ENCODE results near the gene MCTP1. TPM values are rescaled to one million over a fixed set of nuclear protein-coding genes. Genes with fewer than 3 reads are reported as not detected.

MCTP1 gene
- polyA plus RNA-seq, 1 donor from 2014 or later, result 1.9 TPM

DNA sequence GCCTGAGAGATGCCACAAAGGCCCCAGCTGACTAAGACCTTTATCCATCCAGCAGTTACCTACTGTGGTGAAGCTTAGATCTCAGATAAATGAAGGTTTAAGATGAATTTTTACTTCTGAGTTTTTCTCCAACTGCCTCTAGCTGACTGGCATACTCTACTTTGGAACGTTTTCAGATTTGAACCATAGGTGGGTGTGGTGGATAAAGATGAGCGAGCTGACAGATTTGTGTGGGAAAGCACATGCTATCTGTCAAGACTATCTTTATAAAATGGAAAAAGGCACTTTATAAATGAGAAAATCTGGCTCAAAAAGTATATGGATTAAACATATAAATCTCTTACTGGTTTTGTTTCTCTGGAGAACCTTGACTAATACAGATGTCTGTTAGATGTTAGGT is 160.8 kb downstream of the MCTP1 start:
- H3K9me2 ChIP-seq (ENCODE audit: insufficient read depth, low read length), result no peaks in the 10 kb centered on the region
- no peaks in the 10 kb centered on the region for H3K27me3 ChIP-seq (ENCODE audit: insufficient read depth, low read depth, low read length)
- H3K9ac ChIP-seq (ENCODE audit: low read length), result no peak overlapping the region
- no peak overlapping the region for H2AFZ ChIP-seq (ENCODE audit: low read depth, low read length)
- no peaks in the 10 kb centered on the region for H3F3A ChIP-seq (ENCODE audit: insufficient read depth, low read length, poor library complexity, severe bottlenecking)
- H3K79me2 ChIP-seq (replicated peaks; ENCODE audit: insufficient read depth, low read length), result no peaks in the 10 kb centered on the region
- H3K9me3 ChIP-seq (ENCODE audit: low read length), result no peaks in the 10 kb centered on the region
- TF ChIP-seq, protein P1, sequence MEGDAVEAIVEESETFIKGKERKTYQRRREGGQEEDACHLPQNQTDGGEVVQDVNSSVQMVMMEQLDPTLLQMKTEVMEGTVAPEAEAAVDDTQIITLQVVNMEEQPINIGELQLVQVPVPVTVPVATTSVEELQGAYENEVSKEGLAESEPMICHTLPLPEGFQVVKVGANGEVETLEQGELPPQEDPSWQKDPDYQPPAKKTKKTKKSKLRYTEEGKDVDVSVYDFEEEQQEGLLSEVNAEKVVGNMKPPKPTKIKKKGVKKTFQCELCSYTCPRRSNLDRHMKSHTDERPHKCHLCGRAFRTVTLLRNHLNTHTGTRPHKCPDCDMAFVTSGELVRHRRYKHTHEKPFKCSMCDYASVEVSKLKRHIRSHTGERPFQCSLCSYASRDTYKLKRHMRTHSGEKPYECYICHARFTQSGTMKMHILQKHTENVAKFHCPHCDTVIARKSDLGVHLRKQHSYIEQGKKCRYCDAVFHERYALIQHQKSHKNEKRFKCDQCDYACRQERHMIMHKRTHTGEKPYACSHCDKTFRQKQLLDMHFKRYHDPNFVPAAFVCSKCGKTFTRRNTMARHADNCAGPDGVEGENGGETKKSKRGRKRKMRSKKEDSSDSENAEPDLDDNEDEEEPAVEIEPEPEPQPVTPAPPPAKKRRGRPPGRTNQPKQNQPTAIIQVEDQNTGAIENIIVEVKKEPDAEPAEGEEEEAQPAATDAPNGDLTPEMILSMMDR (IDR thresholded peaks at IDR 0.05; ENCODE audit: poor library complexity, severe bottlenecking), result no peak
- no peak for TF ChIP-seq POLR2AphosphoS5 (IDR thresholded peaks at IDR 0.05)
- no peaks in the 10 kb centered on the region for H4K20me1 ChIP-seq (ENCODE audit: insufficient read depth)
- no peak overlapping the region for H3K4me2 ChIP-seq (ENCODE audit: low read length)
- no peak overlapping the region for H3K27ac ChIP-seq (ENCODE audit: low read length)
- no peaks in the 10 kb centered on the region for H3K36me3 ChIP-seq (ENCODE audit: insufficient read depth, low read length)
- H3K4me3 ChIP-seq (ENCODE audit: low read length), result no peak overlapping the region

DNA sequence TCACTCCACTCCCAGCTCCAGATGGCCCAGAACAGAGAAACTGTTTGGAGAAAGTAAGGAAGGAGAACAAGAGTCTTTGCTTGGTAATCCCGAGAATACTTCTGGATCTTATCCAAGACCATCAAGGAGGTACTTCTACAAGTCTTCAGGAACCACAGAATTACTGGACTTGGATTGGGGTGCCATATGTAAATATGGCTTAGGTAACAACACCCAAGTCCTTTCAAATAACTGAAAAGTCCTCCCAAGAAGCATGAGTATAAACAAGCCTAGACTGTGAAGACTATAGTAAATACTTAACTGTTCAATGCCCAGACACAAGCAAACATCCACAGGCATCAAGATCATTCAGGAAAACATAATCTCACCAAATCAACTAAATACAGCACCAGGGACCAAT is 170.0 kb downstream of the MCTP1 start:
- no peaks in the 10 kb centered on the region for H4K20me1 ChIP-seq (ENCODE audit: insufficient read depth)
- H2AFZ ChIP-seq (ENCODE audit: low read depth, low read length), result no peak overlapping the region
- no peaks in the 10 kb centered on the region for H3K9me2 ChIP-seq (ENCODE audit: insufficient read depth, low read length)
- no peaks in the 10 kb centered on the region for H3K27me3 ChIP-seq (ENCODE audit: insufficient read depth, low read depth, low read length)
- TF ChIP-seq, protein P1 (IDR thresholded peaks at IDR 0.05; ENCODE audit: poor library complexity, severe bottlenecking), result no peak
- no peak for TF ChIP-seq SMC3 (conservative IDR thresholded peaks at IDR 0.05; ENCODE audit: poor library complexity)
- no peak for TF ChIP-seq MXI1 (conservative IDR thresholded peaks at IDR 0.05; ENCODE audit: poor library complexity, severe bottlenecking)
- TF ChIP-seq RAD21 (conservative IDR thresholded peaks at IDR 0.05), result no peak
- TF ChIP-seq, protein P2, sequence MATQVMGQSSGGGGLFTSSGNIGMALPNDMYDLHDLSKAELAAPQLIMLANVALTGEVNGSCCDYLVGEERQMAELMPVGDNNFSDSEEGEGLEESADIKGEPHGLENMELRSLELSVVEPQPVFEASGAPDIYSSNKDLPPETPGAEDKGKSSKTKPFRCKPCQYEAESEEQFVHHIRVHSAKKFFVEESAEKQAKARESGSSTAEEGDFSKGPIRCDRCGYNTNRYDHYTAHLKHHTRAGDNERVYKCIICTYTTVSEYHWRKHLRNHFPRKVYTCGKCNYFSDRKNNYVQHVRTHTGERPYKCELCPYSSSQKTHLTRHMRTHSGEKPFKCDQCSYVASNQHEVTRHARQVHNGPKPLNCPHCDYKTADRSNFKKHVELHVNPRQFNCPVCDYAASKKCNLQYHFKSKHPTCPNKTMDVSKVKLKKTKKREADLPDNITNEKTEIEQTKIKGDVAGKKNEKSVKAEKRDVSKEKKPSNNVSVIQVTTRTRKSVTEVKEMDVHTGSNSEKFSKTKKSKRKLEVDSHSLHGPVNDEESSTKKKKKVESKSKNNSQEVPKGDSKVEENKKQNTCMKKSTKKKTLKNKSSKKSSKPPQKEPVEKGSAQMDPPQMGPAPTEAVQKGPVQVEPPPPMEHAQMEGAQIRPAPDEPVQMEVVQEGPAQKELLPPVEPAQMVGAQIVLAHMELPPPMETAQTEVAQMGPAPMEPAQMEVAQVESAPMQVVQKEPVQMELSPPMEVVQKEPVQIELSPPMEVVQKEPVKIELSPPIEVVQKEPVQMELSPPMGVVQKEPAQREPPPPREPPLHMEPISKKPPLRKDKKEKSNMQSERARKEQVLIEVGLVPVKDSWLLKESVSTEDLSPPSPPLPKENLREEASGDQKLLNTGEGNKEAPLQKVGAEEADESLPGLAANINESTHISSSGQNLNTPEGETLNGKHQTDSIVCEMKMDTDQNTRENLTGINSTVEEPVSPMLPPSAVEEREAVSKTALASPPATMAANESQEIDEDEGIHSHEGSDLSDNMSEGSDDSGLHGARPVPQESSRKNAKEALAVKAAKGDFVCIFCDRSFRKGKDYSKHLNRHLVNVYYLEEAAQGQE (IDR thresholded peaks at IDR 0.05; ENCODE audit: borderline replicate concordance), result no peak
- TF ChIP-seq EZH2 (IDR thresholded peaks at IDR 0.05; ENCODE audit: borderline replicate concordance, insufficient read depth, low read length, poor library complexity, severe bottlenecking), result no peak
- TF ChIP-seq TAF1 (IDR thresholded peaks at IDR 0.05; ENCODE audit: low read depth), result no peak
- TF ChIP-seq EP300 (conservative IDR thresholded peaks at IDR 0.05; ENCODE audit: poor library complexity, severe bottlenecking), result no peak
- TF ChIP-seq POLR2AphosphoS5 (IDR thresholded peaks at IDR 0.05), result no peak
- no peaks in the 10 kb centered on the region for H3F3A ChIP-seq (ENCODE audit: insufficient read depth, low read length, poor library complexity, severe bottlenecking)
- H3K9ac ChIP-seq (ENCODE audit: low read length), result no peak overlapping the region
- H3K79me2 ChIP-seq (replicated peaks; ENCODE audit: insufficient read depth, low read length), result no peaks in the 10 kb centered on the region
- H3K4me3 ChIP-seq (ENCODE audit: low read length), result no peak overlapping the region
- H3K9me3 ChIP-seq (ENCODE audit: low read length), result no peaks in the 10 kb centered on the region
- H3K27ac ChIP-seq (ENCODE audit: low read length), result no peak overlapping the region
- H3K4me2 ChIP-seq (ENCODE audit: low read length), result no peak overlapping the region
- no peaks in the 10 kb centered on the region for H3K36me3 ChIP-seq (ENCODE audit: insufficient read depth, low read length)

All from neural cell (in vitro differentiated cells).